Testis (tissue), 5 donors: Measurements from ENCODE around the gene ALDH1A2. TPM values are rescaled to one million over a fixed set of nuclear protein-coding genes. Genes with fewer than 3 reads are reported as not detected.
"Not testable (repeated sequence)": the region's sequence is repeated elsewhere in the genome, so short reads cannot be mapped to it uniquely, and the experiment has no call there.

Experiments
- DNase-seq: peaks from one replicate; pipeline ENCODE4 v3.0.0-alpha.2; 2019
- H3K27ac ChIP-seq, 2 donors: fragments of 200-600 bp; sonication (generic); one replicate each; pipeline ENCODE4 v1.5.1; 2019
- H3K27me3 ChIP-seq: fragments of 200-600 bp; sonication (generic); one replicate; pipeline ENCODE4 v1.5.1; 2019
- H3K36me3 ChIP-seq: fragments of 200-600 bp; sonication (generic); one replicate; pipeline ENCODE4 v1.5.1; 2017; ENCODE audit warnings: low read depth; ENCODE audit errors: missing control alignments
- H3K4me1 ChIP-seq: fragments of 200-600 bp; sonication (generic); one replicate; pipeline ENCODE4 v1.5.1; 2019
- H3K4me3 ChIP-seq, 2 donors: fragments of 200-600 bp; sonication (generic); one replicate each; pipeline ENCODE4 v1.5.1; 2017 to 2019
- H3K9me3 ChIP-seq: fragments of 200-600 bp; sonication (generic); one replicate; pipeline ENCODE4 v1.5.1; 2017
- CTCF ChIP-seq, 3 experiments: fragments of 450-650 bp in 2 of 3; fragments of 200-600 bp in 1 of 3; sonication (generic) in 1 of 3; IDR thresholded peaks; one replicate each; pipeline ENCODE4 v1.5.1; 2016 to 2019; ENCODE audit warnings: antibody characterized with exemption in 3 of 3, mild to moderate bottlenecking in 2 of 3, moderate library complexity in 1 of 3
- POLR2A ChIP-seq: fragments of 450-650 bp; IDR thresholded peaks from one replicate; pipeline ENCODE4 v1.6.1; 2017; ENCODE audit warnings: antibody characterized with exemption, mild to moderate bottlenecking, moderate library complexity
- WGBS, 2 donors: methylation state at CpG; one replicate each; pipeline ENCODE4 v1.1.5; 2018; 5-methylcytosine and 5-hydroxymethylcytosine counted together
- intact Hi-C: fragments of 100-400 bp; cut with DNase I; formaldehyde crosslinking; loops from one replicate; pipeline ENCODE4 v1.15.1; 2023; ENCODE audit warnings: low total_unique reads
- long read RNA-seq, 2 donors: transcript quantifications; one replicate each; lab custom pipeline, GENCODE V29; 2026
- polyA plus RNA-seq: library from polyadenylated mRNA; stranded (reverse); fragments of 350-450 nt; fragmentation: Illumina TruSeq; extraction: RNeasy Lipid Tissue Mini Kit (QIAGEN cat#74804); gene quantifications from one replicate; pipeline ENCODE4 v1.2.3, GENCODE V29; 2014; ENCODE audit warnings: low read depth, low replicate concordance; ENCODE audit not compliant: insufficient read depth
- total RNA-seq, 2 donors: library from RNA; depleted of rRNA; stranded (reverse); fragments of >200 nt; gene quantifications; one replicate each; pipeline ENCODE4 v1.2.3, GENCODE V29; 2016

ALDH1A2 gene
- total RNA-seq (10 to 100 TPM; 71.2 to 91.2 TPM), polyA plus RNA-seq (210 TPM)
- long read RNA-seq, donor 1, full-length matches to known transcripts: 9 of 9 reads
- long read RNA-seq, donor 1, partial matches to known transcripts: 0 of 9 reads
- long read RNA-seq, donor 1, other reads (novel, unspliced or antisense): 0 of 9 reads
- long read RNA-seq, donor 2, full-length matches to known transcripts: 14 of 14 reads
- long read RNA-seq, donor 2, partial matches to known transcripts: 0 of 14 reads
- long read RNA-seq, donor 2, other reads (novel, unspliced or antisense): 0 of 14 reads

- Histone ChIP-seq H3K4me1 (no peaks in the 10 kb centered on the region), H3K36me3 (no peaks in the 10 kb centered on the region), H3K27ac (peak within 1 kb of the TSS; percentile 69 to 73), H3K4me3 (peak within 1 kb of the TSS; percentile 59 to 70), H3K9me3 (no peaks in the 10 kb centered on the region), H3K27me3 (no peaks in the 10 kb centered on the region)
- intact Hi-C loops: loop anchor here (5.0 to 10.0 kb wide), 2 partner anchors 203 to 311 kb away; no protein-coding TSS in a partner anchor
- WGBS, 2 donors: 1 to 3% methylated on average over 43 to 49 of the region's 75 CpGs
- TF ChIP-seq CTCF (IDR thresholded peaks at IDR 0.05): no peak
- DNase-seq: peak; percentile 81
Observed at GRCh38 chr15:58065445-58066041, at the start of gene ALDH1A2. Gene ALDH1A2, minus strand, starts transcription at chr15:58065711. Its CDS starts 61 bp downstream, at chr15:58065650.

GRCh38 chr15:58114812-58115211, 49.3 kb upstream of the ALDH1A2 start:
- Histone ChIP-seq H3K4me1 (no peaks in the 10 kb centered on the region), H3K36me3 (no peaks in the 10 kb centered on the region), H3K4me3 (no peak overlapping the region), H3K9me3 (no peaks in the 10 kb centered on the region), H3K27me3 (no peaks in the 10 kb centered on the region), H3K27ac (no peak overlapping the region)
- DNase-seq: no peak
- intact Hi-C loops: no loop called here
- no peak for TF ChIP-seq POLR2A
- no peak for TF ChIP-seq CTCF (IDR thresholded peaks at IDR 0.05)

GRCh38 chr15:58114388-58114787, 48.9 kb upstream of the ALDH1A2 start:
- Histone ChIP-seq H3K4me1 (no peaks in the 10 kb centered on the region), H3K4me3 (no peak overlapping the region), H3K27ac (no peak overlapping the region), H3K36me3 (no peaks in the 10 kb centered on the region), H3K9me3 (no peaks in the 10 kb centered on the region), H3K27me3 (no peaks in the 10 kb centered on the region)
- TF ChIP-seq CTCF (IDR thresholded peaks at IDR 0.05) (no peak), POLR2A (no peak)
- DNase-seq: no peak
- 87 to 89% methylated on average over 3 of the region's 3 CpGs for WGBS, 2 donors
- intact Hi-C loops: no loop called here

GRCh38 chr15:58113358-58113757, 47.8 kb upstream of the ALDH1A2 start:
- H3K4me3 ChIP-seq, H3K4me1 ChIP-seq, H3K27ac ChIP-seq, intact Hi-C loops, DNase-seq, H3K36me3 ChIP-seq, H3K9me3 ChIP-seq, H3K27me3 ChIP-seq: not testable (repeated sequence)
- 54 to 57% methylated on average over 5 of the region's 5 CpGs for WGBS, 2 donors

- 91 to 96% methylated on average over 5 of the region's 5 CpGs for WGBS, 2 donors
- Histone ChIP-seq H3K36me3 (no peaks in the 10 kb centered on the region), H3K27ac (no peak overlapping the region), H3K4me3 (no peak overlapping the region), H3K4me1 (no peaks in the 10 kb centered on the region), H3K27me3 (no peaks in the 10 kb centered on the region), H3K9me3 (no peaks in the 10 kb centered on the region)
- intact Hi-C loops: no loop called here
- no peak for DNase-seq
- no peak for TF ChIP-seq POLR2A
- TF ChIP-seq CTCF (IDR thresholded peaks at IDR 0.05): no peak
Observed at GRCh38 chr15:58111718-58112104, 46.2 kb upstream of the ALDH1A2 start.
